CD4-positive, alpha-beta T cell (primary cell): ENCODE measurements around the gene CDYL. TPM values are rescaled to one million over a fixed set of nuclear protein-coding genes. Genes with fewer than 3 reads are reported as not detected.

Source experiments
- ATAC-seq: fragments of 200-7000 bp; cut with Tn5 transposase; one replicate; pipeline ENCODE4 v1.10.0; 2022; ENCODE audit warnings: mild to moderate bottlenecking; ENCODE audit not compliant: poor library complexity
- CTCF ChIA-PET: fragments of 350-600 bp; sonication (Branson Sonifier 250); formaldehyde crosslinking; loops from one replicate; lab custom pipeline; 2021; ENCODE audit warnings: antibody characterized with exemption, inconsistent platforms; lab: Charles Lee
- POLR2A ChIA-PET: fragments of 350-600 bp; sonication (Branson Sonifier 250); formaldehyde crosslinking; loops from one replicate; lab custom pipeline; 2021; ENCODE audit warnings: antibody characterized with exemption, inconsistent platforms; lab: Charles Lee
- DNase-seq, 14 experiments: peaks; one replicate each; pipeline ENCODE4 v3.0.0-alpha.2; 2013 to 2020; ENCODE audit warnings: mixed read lengths in 2 of 14
- H3K27ac ChIP-seq, 2 donors: one replicate each; pipeline versions ENCODE4 v1.5.1 to v1.7.0; 2013; ENCODE audit warnings: low read length in 2 of 2, low read depth in 1 of 2, mild to moderate bottlenecking in 1 of 2
- H3K27me3 ChIP-seq, 2 experiments: 1 replicate in 1 of 2; 2 replicates in 1 of 2; pipeline versions ENCODE4 v1.6.1 to v1.7.0; 2013; ENCODE audit warnings: low read length in 2 of 2, control low read depth in 1 of 2, mild to moderate bottlenecking in 1 of 2, moderate library complexity in 1 of 2; ENCODE audit not compliant: insufficient read depth in 2 of 2, control insufficient read depth in 1 of 2
- H3K36me3 ChIP-seq: one replicate; pipeline ENCODE4 v1.6.1; 2013; ENCODE audit warnings: low read length, control low read depth; ENCODE audit not compliant: insufficient read depth
- H3K4me1 ChIP-seq: one replicate; pipeline ENCODE4 v1.6.1; 2013; ENCODE audit warnings: low read length, control low read depth; ENCODE audit not compliant: insufficient read depth
- H3K4me3 ChIP-seq: one replicate; pipeline ENCODE4 v1.5.1; 2013; ENCODE audit warnings: mild to moderate bottlenecking, low read length, moderate library complexity
- H3K9me3 ChIP-seq, 2 experiments: 1 replicate in 1 of 2; 2 replicates in 1 of 2; pipeline versions ENCODE4 v1.6.1 to v1.7.0; 2013; ENCODE audit warnings: low read length in 2 of 2, mild to moderate bottlenecking in 2 of 2, control low read depth in 1 of 2, moderate library complexity in 1 of 2; ENCODE audit not compliant: control insufficient read depth in 1 of 2, insufficient read depth in 1 of 2
- H3K27ac Mint-ChIP-seq: one replicate; pipeline ENCODE4 v1.8.0; 2020; ENCODE audit warnings: mixed read lengths
- H3K27me3 Mint-ChIP-seq: one replicate; pipeline ENCODE4 v1.8.0; 2021; ENCODE audit warnings: mixed read lengths
- H3K36me3 Mint-ChIP-seq: one replicate; pipeline ENCODE4 v1.8.0; 2021; ENCODE audit warnings: low read depth, mixed read lengths
- H3K4me1 Mint-ChIP-seq: one replicate; pipeline ENCODE4 v1.8.0; 2021; ENCODE audit warnings: low read depth, mixed read lengths
- H3K4me3 Mint-ChIP-seq: one replicate; pipeline ENCODE4 v1.8.0; 2020; ENCODE audit warnings: mild to moderate bottlenecking, mixed read lengths
- H3K9me3 Mint-ChIP-seq: one replicate; pipeline ENCODE4 v1.8.0; 2020; ENCODE audit warnings: mixed read lengths
- intact Hi-C, 2 experiments: fragments of 100-400 bp; cut with DNase I in 1 of 2; cut with micrococcal nuclease in 1 of 2; formaldehyde crosslinking; loops; one replicate each; pipeline versions ENCODE4 v1.15.1 to v1.9.0; 2023 to 2025; cut with DNase I, micrococcal nuclease
- total RNA-seq, 174 experiments: library from RNA in 2 of 174; stranded (reverse) in 2 of 174; gene quantifications; one replicate each; pipeline ENCODE4 v1.2.3 and lab custom pipeline; 2021 to 2026
- TF ChIP-seq, protein P1 (sequence below): fragments of 200-600 bp; IDR thresholded peaks from one replicate; pipeline ENCODE4 v1.8.0; 2022; ENCODE audit warnings: antibody characterized with exemption, mild to moderate bottlenecking

CDYL gene
- total RNA-seq, 2 experiments from 2014 or later: 23.8 to 23.9 TPM

DNA sequence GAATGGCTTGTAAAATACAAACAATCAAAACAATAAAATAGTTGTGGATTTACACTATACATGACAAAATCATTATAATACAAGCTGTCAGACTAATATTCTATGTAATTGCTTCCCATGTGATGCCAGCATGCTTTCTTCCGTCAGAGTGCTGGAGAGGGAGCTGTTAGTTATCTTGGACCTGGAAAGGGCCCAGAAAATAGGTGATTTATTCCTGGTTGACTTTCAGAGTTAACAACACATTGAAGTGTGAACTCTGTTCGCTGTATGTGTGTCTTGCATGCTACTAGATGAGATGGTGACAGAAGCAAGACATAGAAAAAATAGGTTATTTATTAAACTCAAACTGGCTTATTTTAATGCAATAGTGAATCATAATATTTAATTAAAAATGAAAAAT is 70.2 kb downstream of the CDYL start:
- ATAC-seq: no peak
- TF ChIP-seq, protein P1, sequence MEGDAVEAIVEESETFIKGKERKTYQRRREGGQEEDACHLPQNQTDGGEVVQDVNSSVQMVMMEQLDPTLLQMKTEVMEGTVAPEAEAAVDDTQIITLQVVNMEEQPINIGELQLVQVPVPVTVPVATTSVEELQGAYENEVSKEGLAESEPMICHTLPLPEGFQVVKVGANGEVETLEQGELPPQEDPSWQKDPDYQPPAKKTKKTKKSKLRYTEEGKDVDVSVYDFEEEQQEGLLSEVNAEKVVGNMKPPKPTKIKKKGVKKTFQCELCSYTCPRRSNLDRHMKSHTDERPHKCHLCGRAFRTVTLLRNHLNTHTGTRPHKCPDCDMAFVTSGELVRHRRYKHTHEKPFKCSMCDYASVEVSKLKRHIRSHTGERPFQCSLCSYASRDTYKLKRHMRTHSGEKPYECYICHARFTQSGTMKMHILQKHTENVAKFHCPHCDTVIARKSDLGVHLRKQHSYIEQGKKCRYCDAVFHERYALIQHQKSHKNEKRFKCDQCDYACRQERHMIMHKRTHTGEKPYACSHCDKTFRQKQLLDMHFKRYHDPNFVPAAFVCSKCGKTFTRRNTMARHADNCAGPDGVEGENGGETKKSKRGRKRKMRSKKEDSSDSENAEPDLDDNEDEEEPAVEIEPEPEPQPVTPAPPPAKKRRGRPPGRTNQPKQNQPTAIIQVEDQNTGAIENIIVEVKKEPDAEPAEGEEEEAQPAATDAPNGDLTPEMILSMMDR: no peak
- DNase-seq: no peak
- Mint-ChIP-seq H3K4me3 (no peak overlapping the region), H3K27me3 (no peaks in the 10 kb centered on the region), H3K4me1 (peaks cover 66% of the 10 kb centered on the region), H3K27ac (no peak overlapping the region), H3K36me3 (peaks cover 32% of the 10 kb centered on the region), H3K9me3 (peaks cover 7% of the 10 kb centered on the region)
- Histone ChIP-seq H3K4me3 (no peak overlapping the region), H3K27me3 (no peaks in the 10 kb centered on the region), H3K36me3 (no peaks in the 10 kb centered on the region), H3K27ac (no peak overlapping the region), H3K9me3 (peaks cover 6 to 21% of the 10 kb centered on the region in 2 experiments), H3K4me1 (peaks cover 3% of the 10 kb centered on the region)
- ChIA-PET CTCF (no interaction called here), POLR2A (no interaction called here)
- intact Hi-C loops: no loop called here

DNA sequence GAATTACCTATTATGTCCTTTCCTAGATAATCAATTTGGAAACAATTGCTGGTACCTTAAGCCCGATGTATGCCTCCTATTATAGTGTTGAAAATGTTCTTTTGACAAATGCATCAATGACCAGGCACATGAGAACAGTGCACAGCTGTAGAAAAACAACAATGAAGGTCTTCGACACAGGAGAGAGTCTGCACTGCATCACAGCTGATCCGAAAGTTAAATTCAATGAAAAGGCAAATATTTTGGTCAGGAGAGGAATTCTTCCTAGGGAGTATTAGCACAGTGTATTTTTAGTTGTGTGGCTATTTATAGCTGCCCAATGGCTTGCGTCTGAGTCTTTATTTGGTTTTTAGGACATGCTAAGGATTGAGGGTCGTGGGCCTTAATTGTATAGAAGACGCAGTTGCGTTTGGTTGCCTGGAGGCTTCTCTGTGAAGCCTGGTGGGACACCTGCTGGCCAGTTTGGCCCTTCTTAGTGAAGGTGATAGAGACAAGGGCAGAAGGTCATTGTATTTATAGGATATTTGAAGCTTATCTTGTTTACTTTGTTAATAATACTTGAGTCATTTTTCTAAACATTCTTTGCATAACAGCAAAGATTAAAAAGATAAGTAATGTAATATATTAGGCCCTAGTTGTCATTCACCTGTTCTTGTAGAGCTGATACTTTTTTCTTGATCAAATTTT is 72.3 kb downstream of the CDYL start:
- Histone ChIP-seq H3K27me3 (no peaks in the 10 kb centered on the region), H3K27ac (no peak overlapping the region), H3K4me3 (no peak overlapping the region), H3K4me1 (peaks cover 3% of the 10 kb centered on the region), H3K9me3 (peaks cover 9 to 11% of the 10 kb centered on the region in 2 experiments), H3K36me3 (no peaks in the 10 kb centered on the region)
- no peak overlapping the region for H3K27ac Mint-ChIP-seq
- POLR2A ChIA-PET: no interaction called here
- ATAC-seq (no peak), DNase-seq (no peak)
- H3K4me3 Mint-ChIP-seq: no peak overlapping the region
- CTCF ChIA-PET: no interaction called here
- peaks cover 15% of the 10 kb centered on the region for H3K36me3 Mint-ChIP-seq
- intact Hi-C loops: no loop called here
- no peaks in the 10 kb centered on the region for H3K27me3 Mint-ChIP-seq
- H3K4me1 Mint-ChIP-seq: peaks cover 73% of the 10 kb centered on the region
- TF ChIP-seq, protein P1: no peak
- H3K9me3 Mint-ChIP-seq: no peaks in the 10 kb centered on the region

DNA sequence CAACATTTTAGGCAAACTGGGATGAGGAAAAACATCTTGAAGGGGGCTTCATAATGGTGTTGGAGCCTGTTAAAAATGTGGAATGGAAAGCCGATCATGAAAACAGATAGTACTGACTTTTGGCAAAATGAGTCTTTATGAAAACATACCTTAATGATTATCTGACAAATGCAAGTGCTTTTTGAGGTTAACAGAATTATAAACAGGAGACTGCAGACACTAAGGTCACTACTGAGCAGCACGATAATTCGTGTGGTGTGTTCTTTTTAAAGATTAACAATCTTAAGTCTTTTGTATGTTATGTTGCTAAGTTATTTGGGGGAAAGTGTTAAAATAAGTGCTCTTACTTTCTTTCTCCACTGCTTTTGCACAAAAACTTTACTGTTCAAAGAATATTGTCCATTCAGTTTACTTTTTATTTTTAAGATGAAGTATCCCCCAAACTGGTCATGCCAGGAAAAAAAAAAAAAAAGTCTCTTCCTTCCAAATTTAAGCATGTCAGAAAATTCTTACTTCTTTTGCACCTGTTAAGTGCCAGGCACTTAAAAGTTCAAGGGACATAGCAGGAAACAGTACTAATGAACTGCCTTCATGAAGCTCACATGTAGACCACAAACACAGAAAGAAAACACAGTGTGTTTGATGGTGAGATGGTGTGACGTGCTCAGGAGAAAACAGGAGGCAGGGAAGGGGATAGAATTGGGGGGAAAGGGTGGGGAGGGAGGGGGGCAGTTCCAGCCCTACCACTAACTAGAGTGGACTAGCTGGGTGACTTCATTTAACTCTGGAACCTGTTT is 73.2 kb downstream of the CDYL start:
- POLR2A ChIA-PET: no interaction called here
- peaks cover 0 to 5% of the 10 kb centered on the region in 2 experiments for H3K9me3 ChIP-seq
- H3K27me3 Mint-ChIP-seq: no peaks in the 10 kb centered on the region
- H3K4me1 ChIP-seq: peaks cover 2% of the 10 kb centered on the region
- intact Hi-C loops: no loop called here
- DNase-seq (no peak), ATAC-seq (no peak)
- no peak overlapping the region for H3K4me3 ChIP-seq
- no peaks in the 10 kb centered on the region for H3K9me3 Mint-ChIP-seq
- H3K4me3 Mint-ChIP-seq: no peak overlapping the region
- peaks cover 14% of the 10 kb centered on the region for H3K36me3 Mint-ChIP-seq
- TF ChIP-seq, protein P1: no peak
- H3K4me1 Mint-ChIP-seq: peaks cover 78% of the 10 kb centered on the region
- no peak overlapping the region for H3K27ac Mint-ChIP-seq
- no peak overlapping the region for H3K27ac ChIP-seq
- CTCF ChIA-PET: no interaction called here
- H3K27me3 ChIP-seq: no peaks in the 10 kb centered on the region
- no peaks in the 10 kb centered on the region for H3K36me3 ChIP-seq
